ENCODE results near the gene FRYL. TPM values are rescaled to one million over a fixed set of nuclear protein-coding genes. Genes with fewer than 3 reads are reported as not detected.

FRYL gene
- total RNA-seq, 1 donor from 2014 or later: 93.3 TPM

GRCh38 chr4:48556268-48556667, 223.8 kb downstream of the FRYL start:
- Mint-ChIP-seq H3K36me3 (ENCODE audit: low read depth, unreplicated experiment) (peaks cover 41% of the 10 kb centered on the region), H3K27me3 (ENCODE audit: unreplicated experiment) (peaks cover 4% of the 10 kb centered on the region), H3K4me1 (ENCODE audit: unreplicated experiment) (peaks cover 21% of the 10 kb centered on the region), H3K4me3 (ENCODE audit: unreplicated experiment) (peak overlapping the region; percentile 81), H3K9me3 (ENCODE audit: unreplicated experiment) (no peaks in the 10 kb centered on the region), H3K27ac (ENCODE audit: unreplicated experiment) (peak overlapping the region; percentile 48)
- DNase-seq (ENCODE audit: low spot score): no peak
- no peak for TF ChIP-seq CTCF (IDR thresholded peaks at IDR 0.05; ENCODE audit: unreplicated experiment)

GRCh38 chr4:48554606-48555005, 225.5 kb downstream of the FRYL start:
- H3K27me3 Mint-ChIP-seq (ENCODE audit: unreplicated experiment): peaks cover 4% of the 10 kb centered on the region
- peaks cover 34% of the 10 kb centered on the region for H3K4me1 Mint-ChIP-seq (ENCODE audit: unreplicated experiment)
- no peak for DNase-seq (ENCODE audit: low spot score)
- peaks cover 39% of the 10 kb centered on the region for H3K36me3 Mint-ChIP-seq (ENCODE audit: low read depth, unreplicated experiment)
- no peak overlapping the region for H3K4me3 Mint-ChIP-seq (ENCODE audit: unreplicated experiment)
- no peaks in the 10 kb centered on the region for H3K9me3 Mint-ChIP-seq (ENCODE audit: unreplicated experiment)
- no peak for TF ChIP-seq CTCF (IDR thresholded peaks at IDR 0.05; ENCODE audit: unreplicated experiment)
- H3K27ac Mint-ChIP-seq (ENCODE audit: unreplicated experiment): peak overlapping the region; percentile 17

- H3K36me3 Mint-ChIP-seq (ENCODE audit: low read depth, unreplicated experiment): peaks cover 38% of the 10 kb centered on the region
- DNase-seq (ENCODE audit: low spot score): no peak
- no peak overlapping the region for H3K4me3 Mint-ChIP-seq (ENCODE audit: unreplicated experiment)
Observed at GRCh38 chr4:48553720-48554119, 226.4 kb downstream of the FRYL start.

GRCh38 chr4:48546336-48546735, 233.7 kb downstream of the FRYL start:
- Mint-ChIP-seq H3K27ac (ENCODE audit: unreplicated experiment) (no peak overlapping the region), H3K36me3 (ENCODE audit: low read depth, unreplicated experiment) (peaks cover 46% of the 10 kb centered on the region), H3K27me3 (ENCODE audit: unreplicated experiment) (no peaks in the 10 kb centered on the region), H3K9me3 (ENCODE audit: unreplicated experiment) (no peaks in the 10 kb centered on the region), H3K4me3 (ENCODE audit: unreplicated experiment) (no peak overlapping the region), H3K4me1 (ENCODE audit: unreplicated experiment) (peaks cover 23% of the 10 kb centered on the region)
- DNase-seq (ENCODE audit: low spot score): peak; percentile 24
- peak; percentile 47 for TF ChIP-seq CTCF (IDR thresholded peaks at IDR 0.05; ENCODE audit: unreplicated experiment)

More at GRCh38 chr4:48553720-48554119, 226.4 kb downstream of the FRYL start:
- H3K9me3 Mint-ChIP-seq (ENCODE audit: unreplicated experiment): no peaks in the 10 kb centered on the region
- peaks cover 38% of the 10 kb centered on the region for H3K4me1 Mint-ChIP-seq (ENCODE audit: unreplicated experiment)
- no peak for TF ChIP-seq CTCF (IDR thresholded peaks at IDR 0.05; ENCODE audit: unreplicated experiment)
- H3K27ac Mint-ChIP-seq (ENCODE audit: unreplicated experiment): no peak overlapping the region
- H3K27me3 Mint-ChIP-seq (ENCODE audit: unreplicated experiment): peaks cover 4% of the 10 kb centered on the region

GRCh38 chr4:48543796-48544195, 236.3 kb downstream of the FRYL start:
- DNase-seq (ENCODE audit: low spot score): no peak
- Mint-ChIP-seq H3K4me1 (ENCODE audit: unreplicated experiment) (peaks cover 10% of the 10 kb centered on the region), H3K9me3 (ENCODE audit: unreplicated experiment) (no peaks in the 10 kb centered on the region), H3K27ac (ENCODE audit: unreplicated experiment) (no peak overlapping the region), H3K36me3 (ENCODE audit: low read depth, unreplicated experiment) (peaks cover 54% of the 10 kb centered on the region), H3K27me3 (ENCODE audit: unreplicated experiment) (no peaks in the 10 kb centered on the region), H3K4me3 (ENCODE audit: unreplicated experiment) (peak overlapping the region; percentile 2)
- no peak for TF ChIP-seq CTCF (IDR thresholded peaks at IDR 0.05; ENCODE audit: unreplicated experiment)

Data from endothelial cell (in vitro differentiated cells).